HL-60 (cell line): ENCODE results near the gene OIP5.
"Not testable (repeated sequence)": the region's sequence is repeated elsewhere in the genome, so short reads cannot be mapped to it uniquely, and the experiment has no call there.

Experiments
- DNase-seq, 2 experiments: peaks; one replicate each; pipeline ENCODE4 v3.0.0-alpha.2; 2010 to 2020; ENCODE audit warnings: low read depth in 1 of 2, low spot score in 1 of 2
- H3K27ac ChIP-seq: fragments of 250-450 bp; sonication (Bioruptor Pico); replicated peaks from 2 replicates; pipeline ENCODE4 v1.5.1; 2020; ENCODE audit warnings: mild to moderate bottlenecking, moderate library complexity
- H3K27me3 ChIP-seq: fragments of 250-450 bp; sonication (Bioruptor Pico); 2 replicates; pipeline ENCODE4 v1.5.1; 2021; ENCODE audit warnings: mild to moderate bottlenecking, moderate library complexity; ENCODE audit not compliant: insufficient read depth, poor library complexity, severe bottlenecking
- H3K4me3 ChIP-seq: replicated peaks from 2 replicates; pipeline ENCODE4 v1.5.1; 2011; ENCODE audit warnings: mild to moderate bottlenecking, control low read depth, low read length; ENCODE audit not compliant: insufficient read depth
- CTCF ChIP-seq: IDR thresholded peaks from one replicate; pipeline ENCODE4 v1.5.1; 2011; ENCODE audit warnings: low read length, control low read depth, inconsistent platforms; ENCODE audit not compliant: insufficient read depth
- GABPA ChIP-seq: IDR thresholded peaks from 2 replicates; pipeline ENCODE4 v1.6.1; 2012; ENCODE audit warnings: low read depth
- POLR2AphosphoS5 ChIP-seq: IDR thresholded peaks from 2 replicates; pipeline ENCODE4 v1.6.1; 2012; ENCODE audit warnings: low read depth
- REST ChIP-seq: IDR thresholded peaks from 2 replicates; pipeline ENCODE4 v1.6.1; 2012; ENCODE audit warnings: low read depth; ENCODE audit not compliant: insufficient replicate concordance
- SPI1 ChIP-seq: IDR thresholded peaks from 2 replicates; pipeline ENCODE4 v1.6.1; 2012; ENCODE audit warnings: low read depth, mild to moderate bottlenecking, borderline replicate concordance

The OIP5 gene

DNA sequence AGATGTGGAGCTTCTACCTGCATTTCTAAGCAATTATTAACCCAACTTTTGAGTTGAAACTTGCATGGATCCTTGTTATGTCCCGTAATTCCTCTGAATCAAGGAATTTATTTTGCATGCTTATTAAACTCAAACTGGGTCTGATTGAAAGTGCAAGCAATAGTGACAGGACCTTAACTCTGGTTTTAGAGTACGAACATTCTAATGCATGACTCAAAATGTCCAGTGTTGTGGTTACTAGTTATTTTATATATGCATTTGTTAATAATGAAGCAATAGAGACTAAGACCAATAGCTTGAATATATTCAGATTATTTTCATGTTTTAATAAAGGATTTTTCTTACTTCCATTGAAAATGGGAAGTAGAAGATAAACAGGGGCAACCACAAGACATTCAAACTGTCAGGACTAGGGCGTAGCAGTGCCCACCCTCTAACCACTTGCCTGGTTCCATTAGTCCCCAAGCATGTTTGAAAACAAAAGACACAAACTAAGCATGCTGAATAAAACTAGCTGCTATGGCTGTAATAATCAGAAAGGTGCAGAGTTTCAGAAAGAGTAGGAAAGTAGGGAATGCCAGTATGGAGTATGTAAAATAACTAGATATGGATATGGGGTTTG, 28.1 kb downstream of the OIP5 start:
- no peak for DNase-seq

GRCh38 chr15:41301587-41301986, 30.8 kb downstream of the OIP5 start:
- Histone ChIP-seq H3K27me3 (no peaks in the 10 kb centered on the region), H3K27ac (no peak overlapping the region), H3K4me3 (no peak overlapping the region)
- no peak for TF ChIP-seq POLR2AphosphoS5
- TF ChIP-seq REST: no peak
- TF ChIP-seq SPI1: no peak
- TF ChIP-seq GABPA: no peak
- no peak for TF ChIP-seq CTCF
- no peak for DNase-seq

More for the DNA sequence above, 28.1 kb downstream of the OIP5 start:
- no peak for TF ChIP-seq SPI1
- TF ChIP-seq CTCF: no peak
- no peak for TF ChIP-seq GABPA
- Histone ChIP-seq H3K4me3 (no peak overlapping the region), H3K27ac (no peak overlapping the region; the same call in 1 of the 2 replicates), H3K27me3 (no peaks in the 10 kb centered on the region)

- H3K27ac ChIP-seq, H3K4me3 ChIP-seq, H3K27me3 ChIP-seq, DNase-seq: not testable (repeated sequence)
These were observed 31.3 kb downstream of the OIP5 start for GRCh38 chr15:41301139-41301538.

- H3K27me3 ChIP-seq: no peaks in the 10 kb centered on the region
- no peak overlapping the region for H3K27ac ChIP-seq
- TF ChIP-seq SPI1 (no peak), GABPA (no peak), REST (no peak), POLR2AphosphoS5 (no peak), CTCF (no peak)
- DNase-seq: no peak
- no peak overlapping the region for H3K4me3 ChIP-seq
These were observed 39.9 kb downstream of the OIP5 start for GRCh38 chr15:41292521-41292920.
